ENCODE measurements around the gene SPNS3.

SPNS3 gene

DNA sequence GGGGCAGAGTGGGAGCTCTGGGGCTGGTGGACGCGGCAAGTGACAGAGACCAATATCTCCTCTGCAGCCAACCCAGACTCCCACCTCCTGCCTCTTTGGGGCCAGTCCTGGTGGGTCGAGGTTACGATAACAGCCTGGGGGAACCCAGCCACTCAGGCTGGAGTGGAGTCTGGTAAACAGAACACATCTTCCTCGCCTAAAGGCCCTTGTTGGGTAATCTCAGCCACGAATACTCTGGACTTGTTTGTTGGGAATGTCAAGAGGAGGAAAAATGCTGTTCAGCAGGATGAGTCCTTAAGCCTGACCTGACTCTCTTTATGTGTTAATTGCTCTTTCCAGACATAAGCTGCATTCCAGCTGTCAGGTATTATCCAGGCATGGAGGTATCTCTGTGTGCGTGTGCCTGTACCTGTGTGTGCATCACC, 56.9 kb downstream of the SPNS3 start:
- DNase-seq: no peak

DNA sequence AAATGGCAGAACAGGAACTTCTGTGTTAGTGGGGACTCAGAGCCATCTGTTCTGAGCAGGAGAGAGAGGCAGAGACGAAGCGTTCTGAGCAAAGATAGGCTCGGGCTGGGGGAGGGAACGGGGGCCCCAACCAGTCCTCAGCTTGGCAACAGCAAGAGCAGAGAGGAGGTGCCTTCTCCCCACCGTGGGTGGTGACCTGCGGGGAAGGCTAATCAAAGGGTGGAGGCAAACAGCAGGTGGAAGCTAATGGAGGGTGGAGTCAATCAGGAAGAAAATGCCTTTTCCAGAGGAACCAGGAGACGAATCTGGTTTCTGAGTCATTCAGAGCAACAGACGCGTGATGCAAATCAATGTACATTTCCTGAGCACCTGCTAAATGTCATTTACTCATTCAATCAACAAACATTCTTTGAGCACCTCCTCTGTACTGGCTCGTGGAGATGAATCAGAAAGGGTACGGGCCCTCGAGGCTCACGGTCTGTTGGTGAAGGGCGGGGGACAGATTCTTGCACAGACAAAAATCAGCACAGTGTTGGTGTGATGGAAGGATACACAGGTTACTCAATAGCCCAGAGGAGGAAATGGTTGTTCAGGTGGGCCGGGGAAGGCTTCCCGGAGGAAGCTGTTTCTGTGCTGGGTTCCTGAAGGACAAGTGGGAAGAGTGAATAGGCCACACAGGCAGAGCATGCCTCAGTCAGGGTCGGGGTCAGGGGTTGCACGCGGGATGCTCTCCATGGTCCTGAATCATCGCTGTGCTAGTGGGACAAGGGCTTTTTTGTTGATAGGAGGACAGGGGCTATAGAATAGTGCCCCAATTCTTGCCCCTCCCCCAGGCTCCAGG, 59.2 kb downstream of the SPNS3 start:
- no peak for DNase-seq

- DNase-seq: no peak
Measured at GRCh38 chr17:4497101-4497824, 63.5 kb downstream of the SPNS3 start.

GRCh38 chr17:4498461-4499397, 65.0 kb downstream of the SPNS3 start, which contains the start of gene SPNS2:
TSS of gene SPNS2 (plus strand) at chr17:4498881. CDS start at chr17:4499048, 167 bp downstream.
- DNase-seq: no peak

GRCh38 chr17:4499431-4500190, 65.9 kb downstream of the SPNS3 start:
- no peak for DNase-seq

- no peak for DNase-seq
Measured at GRCh38 chr17:4500191-4500571, 66.4 kb downstream of the SPNS3 start.

- DNase-seq: no peak
Measured at GRCh38 chr17:4501295-4501949, 67.7 kb downstream of the SPNS3 start.

GRCh38 chr17:4502466-4503154, 68.9 kb downstream of the SPNS3 start:
- DNase-seq: no peak

- no peak for DNase-seq
Measured at GRCh38 chr17:4503283-4504025, 69.7 kb downstream of the SPNS3 start.

GRCh38 chr17:4504188-4504587, 70.4 kb downstream of the SPNS3 start:
- DNase-seq: no peak

GRCh38 chr17:4505187-4505586, 71.4 kb downstream of the SPNS3 start:
- no peak for DNase-seq

DNA sequence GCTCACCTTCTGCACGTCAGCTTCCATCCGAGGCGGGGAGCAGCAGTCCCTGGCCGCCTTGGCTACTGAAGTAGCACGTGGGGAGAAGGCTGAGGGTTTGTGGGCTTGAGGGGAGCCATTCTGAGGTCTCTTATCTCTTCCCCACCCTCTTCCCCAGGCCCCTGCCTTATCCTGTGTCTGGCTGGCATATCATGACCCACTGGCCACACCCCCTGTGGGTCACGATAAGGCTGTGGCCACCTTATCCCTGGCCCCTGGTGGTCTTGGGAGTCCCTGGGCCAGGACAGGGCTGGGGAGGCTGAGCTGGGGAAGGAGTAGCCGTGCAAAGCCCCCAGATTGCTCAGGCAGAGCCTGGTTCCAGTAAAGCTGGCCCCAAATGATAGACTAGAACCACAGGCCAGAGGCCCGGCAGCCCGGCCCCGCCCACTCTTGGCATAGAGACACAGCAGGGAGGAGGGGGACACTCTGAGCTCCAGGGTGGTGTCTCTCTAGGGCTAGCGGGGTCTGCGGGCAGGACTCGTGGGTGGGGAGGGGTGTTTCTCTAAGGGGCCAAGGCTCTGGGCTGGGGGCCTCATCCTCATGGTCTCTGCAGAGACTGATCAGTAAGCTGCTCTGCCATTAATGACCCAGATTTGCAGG, 72.6 kb downstream of the SPNS3 start:
- DNase-seq: no peak

DNA sequence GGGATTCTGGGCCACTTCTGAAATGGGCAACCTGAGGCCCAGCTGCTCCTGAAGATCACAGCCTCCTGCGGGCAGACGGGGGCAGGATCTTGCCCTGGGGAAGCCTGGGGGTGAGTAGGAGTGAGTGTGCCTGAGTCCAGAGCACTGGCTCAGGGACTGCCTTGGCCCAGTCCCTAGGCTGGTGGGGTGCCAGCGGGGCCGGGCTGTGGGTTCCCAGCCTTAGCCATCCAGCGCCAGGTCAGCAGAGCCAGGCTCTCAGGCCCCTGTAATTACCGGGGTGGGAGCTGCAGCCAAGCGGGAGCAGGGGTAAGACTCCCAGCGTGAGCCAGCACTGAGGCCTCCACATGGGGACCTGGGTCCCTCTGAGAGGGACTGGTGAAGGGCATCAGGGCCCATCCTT, 73.2 kb downstream of the SPNS3 start:
- no peak for DNase-seq

DNA sequence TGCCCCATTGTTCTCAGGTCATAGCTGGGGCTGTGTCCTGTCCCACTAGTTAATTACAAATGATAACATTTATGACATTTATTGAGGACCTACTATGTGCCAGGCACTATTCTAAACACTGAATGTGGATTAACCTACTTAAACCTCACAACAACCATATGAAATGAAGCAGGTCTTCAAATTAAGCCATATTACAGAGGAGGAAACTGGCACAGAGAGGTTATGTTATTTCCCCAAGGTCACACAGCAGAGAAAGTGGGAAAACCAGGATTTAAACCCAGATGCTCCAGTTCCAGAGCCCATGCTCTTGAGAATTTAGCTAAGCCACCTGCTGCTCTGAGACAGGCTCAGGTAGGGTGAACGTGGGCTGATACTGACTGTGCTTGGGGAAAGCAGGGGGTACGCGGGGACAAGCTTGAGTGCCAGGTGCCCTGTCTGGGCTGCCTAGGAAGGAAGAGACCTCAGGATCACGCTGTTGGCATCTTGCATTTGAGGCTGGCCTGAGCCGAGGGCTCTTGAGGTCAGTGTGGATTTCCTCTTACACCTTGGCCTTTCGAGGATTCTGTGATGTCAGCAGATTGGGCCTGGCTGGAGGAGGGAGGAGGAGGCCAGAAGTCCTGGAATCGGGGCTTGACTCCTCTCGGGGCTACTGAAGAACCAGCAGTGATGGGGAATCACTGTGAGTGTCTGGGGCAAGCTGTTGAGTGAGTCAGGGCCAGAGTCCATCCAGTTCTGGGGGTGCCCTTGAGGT, 73.8 kb downstream of the SPNS3 start:
- DNase-seq: no peak

- no peak for DNase-seq
Measured at GRCh38 chr17:4508207-4508606, 74.5 kb downstream of the SPNS3 start.

DNA sequence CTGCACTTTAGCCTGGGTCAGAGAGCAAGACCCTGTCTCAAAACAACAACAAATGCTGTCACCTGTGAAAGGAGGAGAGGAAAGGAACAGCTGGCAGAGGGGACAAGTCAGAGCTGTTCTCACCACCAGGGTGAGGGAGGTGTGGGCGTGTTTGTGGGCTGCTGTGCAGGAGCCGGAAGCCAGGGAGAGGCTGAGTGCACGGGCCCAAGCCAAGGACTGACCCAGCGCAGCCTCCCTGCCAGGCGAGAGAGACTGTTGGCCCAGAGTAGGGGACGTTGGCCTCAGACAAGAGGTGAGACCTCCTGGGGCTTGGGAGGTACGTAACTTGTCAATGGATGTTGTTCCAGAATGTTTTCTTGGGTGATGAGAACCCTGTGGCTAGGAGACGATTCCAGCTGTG, 75.7 kb downstream of the SPNS3 start:
- no peak for DNase-seq

DNA sequence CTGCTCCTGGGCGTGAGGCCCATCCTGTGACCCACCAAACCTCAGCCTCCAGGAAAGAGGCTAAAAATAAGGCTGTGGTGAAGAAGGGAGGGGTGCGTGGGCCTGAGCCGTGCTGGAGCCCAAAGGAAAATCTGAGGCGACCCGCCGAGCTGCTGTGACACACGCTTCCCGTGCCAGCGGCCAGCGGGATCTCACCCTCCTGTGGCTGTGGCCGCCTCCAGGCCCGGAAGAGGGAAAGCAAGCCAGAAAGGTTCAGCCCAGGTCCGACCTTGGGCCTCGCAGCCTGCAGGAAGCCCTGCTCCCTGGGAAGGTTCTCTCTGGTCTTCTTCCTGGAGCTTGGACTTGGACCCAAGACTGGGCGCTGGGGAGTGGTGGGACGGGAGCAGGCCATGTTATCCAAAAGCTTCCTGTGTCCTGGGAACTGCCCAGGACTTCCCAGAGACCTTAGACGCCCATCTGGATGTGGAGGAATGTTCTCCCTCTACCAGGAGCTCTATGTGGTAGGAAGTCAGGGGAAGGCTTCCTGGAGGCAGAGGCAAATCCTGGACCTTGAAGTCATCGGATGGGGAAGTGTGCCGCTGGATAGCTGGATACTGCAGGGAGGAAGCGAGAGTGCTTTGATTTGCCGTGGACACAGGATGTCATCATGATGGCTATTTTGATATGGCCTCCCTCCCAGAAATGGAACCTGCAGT, 76.3 kb downstream of the SPNS3 start:
- no peak for DNase-seq

GRCh38 chr17:4510618-4510941, 76.8 kb downstream of the SPNS3 start:
- DNase-seq: no peak

All from GOT3 (cell line).